DMS53 treated with DMSO at 0.1 percent for 48 hours (cell line): ENCODE results near the gene AGK.
"Not testable (repeated sequence)": the region's sequence is repeated elsewhere in the genome, so short reads cannot be mapped to it uniquely, and the experiment has no call there.

Source experiments
- DNase-seq: peaks from one replicate; lab custom pipeline; 2025; ENCODE audit not compliant: unreplicated experiment; lab: John Stamatoyannopoulos, UW

AGK gene

GRCh38 chr7:141551782-141552181, 572 bp downstream of the AGK start:
- no peak for DNase-seq

- no peak for DNase-seq
Measured at GRCh38 chr7:141557360-141557759, 6.2 kb downstream of the AGK start.

- not testable (repeated sequence) for DNase-seq
Measured at GRCh38 chr7:141557831-141558531, 6.8 kb downstream of the AGK start.

DNA sequence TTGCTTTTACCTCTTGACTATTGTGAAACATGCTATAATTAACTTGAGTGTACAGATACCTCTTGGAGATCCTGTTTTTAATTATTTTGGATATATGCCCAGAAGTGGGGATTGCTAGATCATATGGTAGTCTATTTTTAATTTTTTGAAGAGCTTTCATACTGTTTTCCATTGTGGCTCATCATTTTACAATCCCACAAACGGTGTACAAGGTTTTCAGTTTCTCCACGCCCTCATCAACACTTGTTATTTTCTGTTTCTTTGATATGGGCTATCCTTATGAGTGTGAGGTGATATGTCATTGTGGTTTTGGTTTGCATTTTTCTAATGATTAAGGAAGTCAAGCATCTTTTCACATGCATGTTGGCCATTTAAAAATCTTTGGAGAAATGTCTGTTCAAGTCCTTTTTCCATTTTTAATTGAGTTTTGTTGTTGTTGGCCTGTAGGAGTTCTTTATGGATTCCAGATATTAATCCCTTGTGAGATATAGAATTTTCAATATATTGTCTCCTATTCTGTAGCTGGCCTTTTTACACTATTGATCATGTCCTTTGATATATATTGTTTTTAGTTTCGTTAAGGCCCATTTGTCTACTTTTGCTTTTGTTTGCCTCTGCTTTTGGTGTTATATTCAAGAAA, 7.5 kb downstream of the AGK start:
- DNase-seq, result no peak

DNA sequence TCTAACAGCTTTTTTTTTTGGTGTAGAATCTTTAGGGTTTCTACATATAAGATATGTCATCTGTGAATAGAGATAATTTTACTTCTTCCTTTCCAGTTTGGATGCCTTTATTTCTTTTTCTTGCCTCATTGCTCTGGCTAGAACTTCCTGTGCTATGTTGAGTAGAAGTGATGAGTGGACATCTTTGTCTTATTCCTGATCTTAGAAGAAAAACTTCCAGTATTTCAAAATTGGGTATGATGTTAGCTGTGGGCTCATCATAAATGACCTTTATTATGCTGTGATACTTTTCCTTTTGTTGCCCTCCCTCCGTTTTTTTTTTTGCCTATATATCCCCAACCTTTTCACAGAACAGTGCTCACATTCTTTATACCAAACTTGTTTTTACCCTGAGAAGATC, 8.8 kb downstream of the AGK start:
- no peak for DNase-seq

GRCh38 chr7:141562036-141562435, 10.8 kb downstream of the AGK start:
- DNase-seq, result no peak

DNA sequence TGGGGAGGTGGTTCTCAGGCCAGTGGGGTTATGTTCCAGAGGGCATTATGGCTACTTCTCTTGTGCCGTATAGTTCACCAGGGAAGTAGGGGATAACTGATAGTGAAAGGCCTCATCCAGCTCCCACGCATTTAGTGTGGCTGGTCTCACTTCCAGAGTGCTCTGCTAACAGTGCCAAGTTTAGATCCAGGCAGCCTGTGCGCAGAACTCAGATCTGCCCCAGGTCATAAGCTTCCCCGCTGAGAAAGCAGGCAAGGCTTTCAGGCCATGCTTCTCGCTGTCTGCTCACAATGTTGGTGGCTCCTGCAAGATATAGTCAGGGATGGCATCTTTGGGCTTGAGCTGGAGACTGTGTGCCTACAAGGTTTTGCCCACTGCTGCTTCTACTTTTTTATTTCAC, 11.3 kb downstream of the AGK start:
- no peak for DNase-seq

DNA sequence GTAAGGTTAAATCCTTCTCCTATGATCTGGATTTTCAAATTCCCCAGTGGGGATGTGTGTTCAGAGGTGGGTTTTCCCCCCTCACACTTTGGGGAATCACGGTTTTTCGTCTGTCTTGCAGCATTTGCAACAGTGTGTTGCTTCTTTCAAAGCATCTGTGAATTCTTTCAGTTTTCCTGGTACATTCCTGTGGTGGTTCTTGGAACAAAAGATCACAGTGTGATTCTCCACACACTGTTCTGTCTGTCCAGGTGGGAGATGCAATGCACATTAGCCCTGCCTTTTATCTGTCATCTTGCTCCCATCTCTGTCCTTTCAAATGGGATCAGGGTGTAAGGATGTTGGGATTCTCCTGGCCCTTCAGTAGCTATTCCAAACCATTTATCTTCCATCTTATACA, 11.8 kb downstream of the AGK start:
- no peak for DNase-seq

GRCh38 chr7:141563956-141564623, 12.9 kb downstream of the AGK start:
- no peak for DNase-seq

DNA sequence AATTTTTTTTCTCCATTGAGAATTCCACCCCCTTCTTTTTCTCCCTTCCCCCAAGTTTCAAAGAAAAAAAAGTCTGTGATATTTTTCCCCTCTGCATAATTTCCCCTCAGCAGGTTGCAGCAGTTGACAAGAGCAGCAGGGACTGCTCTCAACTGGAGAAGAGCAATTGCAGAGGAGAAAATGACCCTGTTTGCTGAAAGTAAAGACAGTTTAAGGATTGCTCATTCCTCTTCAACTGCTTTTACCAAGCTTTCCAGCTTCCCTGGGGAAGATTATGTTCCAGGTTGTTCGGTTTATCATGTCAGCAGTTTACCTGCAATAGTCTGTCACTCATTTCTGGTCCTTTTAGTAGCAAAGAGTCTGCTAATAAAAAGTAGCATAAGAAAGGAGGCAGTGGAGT, 16.2 kb downstream of the AGK start:
- DNase-seq, result no peak

- no peak for DNase-seq
Measured at GRCh38 chr7:141568227-141568626, 17.0 kb downstream of the AGK start.

GRCh38 chr7:141571059-141571458, 19.8 kb downstream of the AGK start:
- DNase-seq, result no peak

- no peak for DNase-seq
Measured at GRCh38 chr7:141572175-141572574, 21.0 kb downstream of the AGK start.

GRCh38 chr7:141573511-141573910, 22.3 kb downstream of the AGK start:
- DNase-seq, result no peak

GRCh38 chr7:141575164-141575563, 24.0 kb downstream of the AGK start:
- no peak for DNase-seq

DNA sequence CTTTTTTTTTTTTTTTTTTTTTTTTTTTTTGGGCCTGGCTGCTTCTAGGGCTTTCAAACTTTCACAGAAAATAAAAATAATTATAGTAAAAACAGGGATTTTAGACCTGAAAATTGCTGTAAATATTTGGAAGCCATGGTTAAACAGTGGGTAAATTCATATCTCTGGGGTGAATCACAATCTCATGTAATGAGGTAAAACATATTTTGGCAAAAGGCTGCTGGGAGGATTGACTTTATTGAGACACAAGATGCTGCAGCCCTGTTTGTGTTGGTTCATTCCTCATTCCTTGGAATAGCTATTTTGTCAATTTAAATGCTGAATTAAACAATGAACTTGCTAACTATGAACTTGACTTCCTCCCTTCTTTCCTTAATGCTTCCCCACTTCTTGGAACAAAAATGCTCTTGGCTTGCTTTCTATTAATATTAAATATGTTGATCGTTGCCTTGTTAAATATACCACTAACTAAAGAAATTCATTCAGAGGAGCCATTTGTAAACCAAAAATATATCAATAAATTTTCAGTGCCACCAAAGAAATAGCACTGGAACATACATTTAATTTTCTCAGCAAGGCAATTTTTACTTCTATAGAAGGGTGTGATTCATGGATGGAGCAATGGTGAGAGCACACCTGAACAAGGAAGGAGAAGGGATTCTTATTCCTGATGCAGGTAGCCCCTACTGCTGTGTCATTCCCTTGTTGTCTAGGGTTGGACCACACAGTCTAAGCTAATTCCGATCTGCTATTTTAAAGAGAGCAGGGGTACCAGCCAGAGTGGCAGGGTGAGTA, 24.6 kb downstream of the AGK start:
- no peak for DNase-seq

DNA sequence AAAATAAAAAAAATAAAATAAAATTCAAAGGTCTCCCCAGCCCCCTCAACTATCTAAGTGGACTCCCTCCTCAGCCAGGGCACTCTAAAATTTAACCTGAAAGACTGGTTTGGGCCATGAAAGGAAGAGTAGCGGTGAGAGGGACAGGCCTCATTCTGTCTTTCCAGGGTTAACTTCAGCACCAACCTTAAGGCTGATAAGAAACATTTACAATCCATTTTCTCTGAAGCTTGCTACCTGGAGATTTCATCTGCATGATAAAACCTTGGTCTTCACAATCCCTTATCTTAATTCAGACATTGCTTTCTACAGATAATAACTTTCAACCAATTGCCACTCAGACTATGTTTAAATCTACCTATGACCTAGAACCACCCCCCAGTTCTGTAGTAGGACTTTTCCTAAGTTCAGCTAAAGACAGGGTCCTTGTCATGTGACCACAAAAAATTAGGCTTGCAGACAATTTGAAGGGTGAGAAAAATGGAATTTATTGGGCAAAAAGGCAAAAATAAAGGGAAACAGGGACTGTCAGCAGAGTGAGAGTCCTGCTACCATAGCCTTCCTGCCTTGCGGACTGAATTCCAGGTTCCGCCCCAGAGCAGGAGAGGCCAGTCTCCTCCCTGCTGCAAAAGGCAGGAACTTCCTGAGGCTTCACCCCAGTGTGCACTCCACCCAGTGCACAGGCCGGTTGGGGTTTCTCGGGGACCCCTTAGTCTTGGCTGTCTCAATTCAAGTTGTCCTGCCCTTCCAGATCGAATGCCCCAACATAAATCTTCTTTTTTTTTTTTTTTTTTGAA, 26.0 kb downstream of the AGK start:
- DNase-seq, result no peak

DNA sequence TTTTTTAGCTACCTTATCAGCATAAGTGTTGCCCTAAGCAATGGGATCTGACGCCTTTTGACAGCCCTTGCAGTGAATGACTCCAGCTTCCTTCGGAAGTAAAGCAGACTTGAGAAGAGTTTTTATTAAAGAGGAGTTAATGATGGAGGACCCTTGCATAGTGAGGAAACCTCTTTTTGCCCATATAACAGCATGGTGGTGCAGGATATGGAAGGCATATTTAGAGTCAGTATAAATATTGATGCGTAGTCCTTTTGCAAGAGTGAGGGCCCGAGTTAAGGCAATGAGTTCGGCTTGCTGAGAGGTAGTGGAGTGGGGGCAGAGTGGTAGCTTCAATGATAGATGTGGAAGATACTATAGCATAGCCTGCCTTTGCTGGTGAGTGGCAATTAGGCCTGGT, 28.7 kb downstream of the AGK start:
- DNase-seq, result not testable (repeated sequence)

- DNase-seq, result not testable (repeated sequence)
Measured at GRCh38 chr7:141582063-141582462, 30.9 kb downstream of the AGK start.

DNA sequence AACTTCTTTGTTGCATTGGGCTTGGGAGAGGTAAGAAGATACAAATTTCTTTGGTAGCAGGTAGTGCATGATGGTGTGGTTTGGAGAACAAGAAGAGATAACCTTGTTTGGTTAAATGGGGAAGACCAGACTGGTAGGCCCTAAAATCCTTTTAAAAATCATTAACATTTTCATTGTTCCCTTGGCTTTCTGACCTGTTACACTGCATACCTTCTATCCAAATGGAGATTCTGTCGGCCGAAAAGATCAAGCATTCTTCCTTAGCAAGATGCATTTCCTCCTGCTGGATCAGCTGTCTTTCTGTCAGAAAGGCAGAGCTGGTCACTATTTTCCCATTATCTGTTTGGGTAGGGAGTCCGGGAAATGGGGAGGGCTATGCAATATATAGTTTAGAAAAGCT, 33.7 kb downstream of the AGK start:
- no peak for DNase-seq
